ENCODE results near the gene C10orf143. TPM values are rescaled to one million over a fixed set of nuclear protein-coding genes. Genes with fewer than 3 reads are reported as not detected.

Gene C10orf143
- total RNA-seq, 2 experiments from 2014 or later = 4.3 to 5.8 TPM

- CTCF ChIA-PET = no interaction called here
- intact Hi-C loops (cut with DNase I, micrococcal nuclease) = no loop called here
- H3K27ac Mint-ChIP-seq = no peak overlapping the region
Measured at GRCh38 chr10:130044067-130045061, 66.3 kb downstream of the C10orf143 start.

GRCh38 chr10:130043491-130043890 lies 67.1 kb downstream of the C10orf143 start:
- Mint-ChIP-seq H3K4me1 (ENCODE audit: low read depth) (no peaks in the 10 kb centered on the region), H3K9me3 (no peaks in the 10 kb centered on the region), H3K27ac (no peak overlapping the region), H3K27me3 (peaks cover 12% of the 10 kb centered on the region), H3K36me3 (ENCODE audit: low read depth) (no peaks in the 10 kb centered on the region), H3K4me3 (no peak overlapping the region)
- H3K4me3 ChIP-seq (ENCODE audit: low read length) = no peak overlapping the region
- CTCF ChIA-PET = interaction anchor here (0.7 kb wide), 1 partner anchor 450 kb away, joined by 3 read pairs; no protein-coding TSS in a partner anchor
- intact Hi-C loops (cut with DNase I, micrococcal nuclease) = no loop called here
- POLR2A ChIA-PET = no interaction called here
- H3K4me1 ChIP-seq (ENCODE audit: insufficient read depth, low read length) = no peaks in the 10 kb centered on the region
- H3K27ac ChIP-seq (ENCODE audit: low read depth in 1 of 2, low read length in 2 of 2) = no peak overlapping the region
- H3K9me3 ChIP-seq (ENCODE audit: control insufficient read depth in 1 of 2, insufficient read depth in 1 of 2, low read length in 2 of 2) = peaks cover 0 to 18% of the 10 kb centered on the region in 2 experiments
- H3K36me3 ChIP-seq (ENCODE audit: insufficient read depth, low read length) = no peaks in the 10 kb centered on the region
- no peak for ATAC-seq (ENCODE audit: poor library complexity)
- no peak for DNase-seq
- no peak for TF ChIP-seq CTCF (IDR thresholded peaks at IDR 0.05)
- no peaks in the 10 kb centered on the region for H3K27me3 ChIP-seq (ENCODE audit: control insufficient read depth in 1 of 2, insufficient read depth in 2 of 2, low read length in 2 of 2)

More at GRCh38 chr10:130044067-130045061, 66.3 kb downstream of the C10orf143 start:
- ATAC-seq (ENCODE audit: poor library complexity) (no peak), DNase-seq (no peak)
- no peaks in the 10 kb centered on the region for H3K36me3 Mint-ChIP-seq (ENCODE audit: low read depth)
- no peak overlapping the region for H3K4me3 Mint-ChIP-seq
- Histone ChIP-seq H3K27ac (ENCODE audit: low read depth in 1 of 2, low read length in 2 of 2) (no peak overlapping the region), H3K36me3 (ENCODE audit: insufficient read depth, low read length) (no peaks in the 10 kb centered on the region), H3K9me3 (ENCODE audit: control insufficient read depth in 1 of 2, insufficient read depth in 1 of 2, low read length in 2 of 2) (peaks cover 0 to 18% of the 10 kb centered on the region in 2 experiments), H3K4me1 (ENCODE audit: insufficient read depth, low read length) (no peaks in the 10 kb centered on the region), H3K4me3 (ENCODE audit: low read length) (no peak overlapping the region), H3K27me3 (ENCODE audit: control insufficient read depth in 1 of 2, insufficient read depth in 2 of 2, low read length in 2 of 2) (no peaks in the 10 kb centered on the region)
- peaks cover 12% of the 10 kb centered on the region for H3K27me3 Mint-ChIP-seq
- no peaks in the 10 kb centered on the region for H3K9me3 Mint-ChIP-seq
- H3K4me1 Mint-ChIP-seq (ENCODE audit: low read depth) = no peaks in the 10 kb centered on the region
- POLR2A ChIA-PET = no interaction called here
- no peak for TF ChIP-seq CTCF (IDR thresholded peaks at IDR 0.05)

- ChIA-PET POLR2A (no interaction called here), CTCF (no interaction called here)
- no peaks in the 10 kb centered on the region for H3K36me3 ChIP-seq (ENCODE audit: insufficient read depth, low read length)
- H3K27me3 ChIP-seq (ENCODE audit: control insufficient read depth in 1 of 2, insufficient read depth in 2 of 2, low read length in 2 of 2) = peaks cover 0 to 5% of the 10 kb centered on the region in 2 experiments
- H3K9me3 ChIP-seq (ENCODE audit: control insufficient read depth in 1 of 2, insufficient read depth in 1 of 2, low read length in 2 of 2) = peaks cover 0 to 18% of the 10 kb centered on the region in 2 experiments
- ATAC-seq (ENCODE audit: poor library complexity) (no peak), DNase-seq (no peak)
- Mint-ChIP-seq H3K27me3 (peaks cover 20% of the 10 kb centered on the region), H3K27ac (no peak overlapping the region), H3K4me3 (no peak overlapping the region), H3K4me1 (ENCODE audit: low read depth) (no peaks in the 10 kb centered on the region), H3K36me3 (ENCODE audit: low read depth) (no peaks in the 10 kb centered on the region), H3K9me3 (no peaks in the 10 kb centered on the region)
- H3K4me3 ChIP-seq (ENCODE audit: low read length) = no peak overlapping the region
- TF ChIP-seq CTCF (IDR thresholded peaks at IDR 0.05) = no peak
- intact Hi-C loops (cut with DNase I, micrococcal nuclease) = no loop called here
- H3K27ac ChIP-seq (ENCODE audit: low read depth in 1 of 2, low read length in 2 of 2) = no peak overlapping the region
- no peaks in the 10 kb centered on the region for H3K4me1 ChIP-seq (ENCODE audit: insufficient read depth, low read length)
Measured at GRCh38 chr10:130042381-130042780, 68.2 kb downstream of the C10orf143 start.
